Muscle of back (tissue), 11 donors: ENCODE measurements around the gene QKI. TPM values are rescaled to one million over a fixed set of nuclear protein-coding genes. Genes with fewer than 3 reads are reported as not detected.
"Not testable (repeated sequence)": the region's sequence is repeated elsewhere in the genome, so short reads cannot be mapped to it uniquely, and the experiment has no call there.

Source experiments
- DNase-seq, 3 donors: peaks; one replicate each; pipeline versions ENCODE4 v3.0.0 to v3.0.0-alpha.2; 2013
- polyA plus RNA-seq, 10 donors: library from polyadenylated mRNA; unstranded; fragments of 120-200 nt; gene quantifications; one replicate each; pipeline ENCODE4 v1.2.1, GENCODE V29; 2013; ENCODE audit not compliant: insufficient read length in 10 of 10

The QKI gene
- polyA plus RNA-seq, 10 donors = 200 to 276 (median 234) TPM

- no peak for DNase-seq
Observed at GRCh38 chr6:163573503-163574179, 159.1 kb downstream of the QKI start.

GRCh38 chr6:163576114-163576513, 161.6 kb downstream of the QKI start:
- no peak for DNase-seq

- no peak for DNase-seq
Observed at GRCh38 chr6:163577404-163577803, 162.9 kb downstream of the QKI start.

GRCh38 chr6:163579111-163579879, 164.8 kb downstream of the QKI start:
- peak in 1 of 3 donors; percentile 64 for DNase-seq

GRCh38 chr6:163579880-163580295, 165.4 kb downstream of the QKI start:
- no peak for DNase-seq

GRCh38 chr6:163580311-163581030, 166.0 kb downstream of the QKI start:
- peak in 1 of 3 donors; percentile 45 for DNase-seq

- DNase-seq = no peak
Observed at GRCh38 chr6:163583558-163583957, 169.0 kb downstream of the QKI start.

- peak; percentile 39 to 70 (median 61) for DNase-seq
Observed at GRCh38 chr6:163585932-163586437, 171.5 kb downstream of the QKI start.

- DNase-seq = no peak
Observed at GRCh38 chr6:163586888-163587287, 172.4 kb downstream of the QKI start.

- peak in 2 of 3 donors; percentile 35 to 52 for DNase-seq
Observed at GRCh38 chr6:163588220-163588919, 173.9 kb downstream of the QKI start.

- DNase-seq = no peak
Observed at GRCh38 chr6:163589387-163589786, 174.9 kb downstream of the QKI start.

GRCh38 chr6:163590132-163590531, 175.6 kb downstream of the QKI start:
- DNase-seq = not testable (repeated sequence)

GRCh38 chr6:163592872-163593271, 178.4 kb downstream of the QKI start:
- DNase-seq = no peak

GRCh38 chr6:163596174-163596573, 181.7 kb downstream of the QKI start:
- no peak for DNase-seq

- DNase-seq = no peak
Observed at GRCh38 chr6:163599136-163599535, 184.6 kb downstream of the QKI start.

GRCh38 chr6:163599684-163600083, 185.2 kb downstream of the QKI start:
- DNase-seq = no peak

GRCh38 chr6:163600331-163600730, 185.8 kb downstream of the QKI start:
- no peak for DNase-seq

- no peak for DNase-seq
Observed at GRCh38 chr6:163600781-163601180, 186.3 kb downstream of the QKI start.

- no peak for DNase-seq
Observed at GRCh38 chr6:163602851-163603250, 188.3 kb downstream of the QKI start.

- no peak for DNase-seq
Observed at GRCh38 chr6:163603395-163603794, 188.9 kb downstream of the QKI start.

GRCh38 chr6:163605385-163606097, 191.0 kb downstream of the QKI start:
- no peak for DNase-seq
